ENCODE data around the gene GCKR. TPM values are rescaled to one million over a fixed set of nuclear protein-coding genes. Genes with fewer than 3 reads are reported as not detected.
"Not testable (repeated sequence)": the region's sequence is repeated elsewhere in the genome, so short reads cannot be mapped to it uniquely, and the experiment has no call there.

GCKR gene
- total RNA-seq, 2 donors from 2014 or later = 0.87 TPM; not detected in 1

DNA sequence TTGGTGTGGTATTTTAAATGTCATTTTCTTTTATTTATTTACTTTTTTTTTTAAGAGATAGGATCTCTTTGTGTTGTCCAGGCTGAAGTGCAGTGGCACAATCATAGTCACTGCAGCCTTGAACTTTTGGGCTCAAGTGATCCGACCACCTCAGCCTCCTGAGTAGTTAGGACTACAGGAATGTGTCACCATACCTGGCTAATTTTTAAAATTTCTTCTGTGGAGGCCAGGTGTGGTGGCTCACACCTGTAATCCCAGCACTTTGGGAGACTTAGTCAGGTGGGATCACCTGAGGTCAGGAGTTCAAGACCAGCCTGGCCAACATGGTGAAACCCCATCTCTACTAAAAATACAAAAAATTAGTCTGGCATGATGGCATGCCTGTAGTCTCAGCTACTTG is 52.7 kb downstream of the GCKR start:
- WGBS = 72% methylated on average over 1 of the region's 1 CpG
- H3K27ac ChIP-seq = no peak overlapping the region
- no peak overlapping the region for H3K4me3 ChIP-seq
- no peaks in the 10 kb centered on the region for H3K27me3 ChIP-seq (replicated peaks; ENCODE audit: insufficient read depth)
- intact Hi-C loops (cut with DNase I) = no loop called here
- no peaks in the 10 kb centered on the region for H3K4me1 ChIP-seq (replicated peaks)
- TF ChIP-seq POLR2AphosphoS5 (IDR thresholded peaks at IDR 0.05) (no peak), POLR2A (IDR thresholded peaks at IDR 0.05) (no peak)
- TF ChIP-seq, protein P1, sequence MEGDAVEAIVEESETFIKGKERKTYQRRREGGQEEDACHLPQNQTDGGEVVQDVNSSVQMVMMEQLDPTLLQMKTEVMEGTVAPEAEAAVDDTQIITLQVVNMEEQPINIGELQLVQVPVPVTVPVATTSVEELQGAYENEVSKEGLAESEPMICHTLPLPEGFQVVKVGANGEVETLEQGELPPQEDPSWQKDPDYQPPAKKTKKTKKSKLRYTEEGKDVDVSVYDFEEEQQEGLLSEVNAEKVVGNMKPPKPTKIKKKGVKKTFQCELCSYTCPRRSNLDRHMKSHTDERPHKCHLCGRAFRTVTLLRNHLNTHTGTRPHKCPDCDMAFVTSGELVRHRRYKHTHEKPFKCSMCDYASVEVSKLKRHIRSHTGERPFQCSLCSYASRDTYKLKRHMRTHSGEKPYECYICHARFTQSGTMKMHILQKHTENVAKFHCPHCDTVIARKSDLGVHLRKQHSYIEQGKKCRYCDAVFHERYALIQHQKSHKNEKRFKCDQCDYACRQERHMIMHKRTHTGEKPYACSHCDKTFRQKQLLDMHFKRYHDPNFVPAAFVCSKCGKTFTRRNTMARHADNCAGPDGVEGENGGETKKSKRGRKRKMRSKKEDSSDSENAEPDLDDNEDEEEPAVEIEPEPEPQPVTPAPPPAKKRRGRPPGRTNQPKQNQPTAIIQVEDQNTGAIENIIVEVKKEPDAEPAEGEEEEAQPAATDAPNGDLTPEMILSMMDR (IDR thresholded peaks at IDR 0.05) = no peak
- H3K9me3 ChIP-seq = no peaks in the 10 kb centered on the region
- H3K36me3 ChIP-seq = no peaks in the 10 kb centered on the region
- DNase-seq (ENCODE audit: low spot score) = no peak

DNA sequence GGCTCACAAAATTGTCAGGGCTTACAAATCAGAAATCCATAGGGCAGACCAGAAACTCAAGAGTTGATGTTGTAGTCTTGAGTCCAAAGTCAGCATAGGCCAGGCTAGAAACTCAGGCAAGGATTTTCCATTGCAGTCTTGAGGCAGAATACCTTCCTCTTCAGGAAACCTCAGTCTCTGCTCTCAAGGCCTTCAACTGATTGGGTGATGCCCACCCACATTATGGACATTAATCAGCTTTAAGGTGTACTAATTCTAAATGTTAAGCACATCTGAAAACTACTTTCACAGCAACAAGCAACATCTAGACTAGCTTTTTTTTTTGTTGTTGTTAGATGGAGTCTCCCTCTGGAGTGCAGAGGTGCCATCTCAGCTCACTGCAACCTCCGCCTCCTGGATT is 54.9 kb downstream of the GCKR start:
- Histone ChIP-seq H3K4me3 (no peak overlapping the region), H3K27me3 (replicated peaks; ENCODE audit: insufficient read depth) (no peaks in the 10 kb centered on the region), H3K4me1 (replicated peaks) (no peaks in the 10 kb centered on the region), H3K9me3 (no peaks in the 10 kb centered on the region), H3K36me3 (no peaks in the 10 kb centered on the region), H3K27ac (no peak overlapping the region)
- WGBS = 100% methylated on average over 1 of the region's 1 CpG
- DNase-seq (ENCODE audit: low spot score) = no peak
- TF ChIP-seq POLR2AphosphoS5 (IDR thresholded peaks at IDR 0.05) (no peak), POLR2A (IDR thresholded peaks at IDR 0.05) (no peak)
- TF ChIP-seq, protein P1 (IDR thresholded peaks at IDR 0.05) = no peak
- intact Hi-C loops (cut with DNase I) = no loop called here

DNA sequence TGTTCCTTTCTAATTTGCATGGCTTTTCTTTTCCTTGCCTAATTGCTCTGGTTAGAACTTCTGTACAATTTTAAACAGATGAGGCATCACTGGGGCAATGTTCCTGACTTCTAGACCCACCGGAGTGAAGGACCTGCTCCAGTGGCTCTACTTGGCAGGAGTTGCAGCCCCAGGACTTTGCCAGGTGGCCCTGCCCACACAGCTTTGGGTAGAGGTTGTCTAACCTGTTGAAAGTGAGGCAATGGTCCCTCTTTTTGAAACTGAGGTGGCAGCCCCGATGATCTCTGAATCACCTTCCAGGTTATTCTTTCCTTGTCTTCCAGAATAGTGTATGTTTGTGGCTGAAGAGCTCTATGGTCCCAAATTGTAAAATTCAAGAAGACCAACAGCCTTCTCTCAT is 56.3 kb downstream of the GCKR start:
- TF ChIP-seq POLR2A (IDR thresholded peaks at IDR 0.05) (no peak), POLR2AphosphoS5 (IDR thresholded peaks at IDR 0.05) (no peak)
- TF ChIP-seq, protein P1 (IDR thresholded peaks at IDR 0.05) = no peak
- WGBS = 79% methylated on average over 2 of the region's 2 CpGs
- no peak for DNase-seq (ENCODE audit: low spot score)
- H3K9me3 ChIP-seq = no peaks in the 10 kb centered on the region
- H3K4me1 ChIP-seq (replicated peaks) = no peaks in the 10 kb centered on the region
- no peak overlapping the region for H3K4me3 ChIP-seq
- H3K27me3 ChIP-seq (replicated peaks; ENCODE audit: insufficient read depth) = no peaks in the 10 kb centered on the region
- no peak overlapping the region for H3K27ac ChIP-seq
- no peaks in the 10 kb centered on the region for H3K36me3 ChIP-seq
- intact Hi-C loops (cut with DNase I) = no loop called here

GRCh38 chr2:27554451-27554850 is 57.8 kb downstream of the GCKR start:
- H3K9me3 ChIP-seq; H3K4me1 ChIP-seq (replicated peaks); H3K27me3 ChIP-seq (replicated peaks; ENCODE audit: insufficient read depth); intact Hi-C loops (cut with DNase I); H3K27ac ChIP-seq; H3K4me3 ChIP-seq; DNase-seq (ENCODE audit: low spot score); H3K36me3 ChIP-seq: not testable (repeated sequence)
- 72% methylated on average over 3 of the region's 3 CpGs for WGBS

- DNase-seq (ENCODE audit: low spot score) = no peak
- Histone ChIP-seq H3K9me3 (no peaks in the 10 kb centered on the region), H3K4me1 (replicated peaks) (no peaks in the 10 kb centered on the region), H3K27me3 (replicated peaks; ENCODE audit: insufficient read depth) (no peaks in the 10 kb centered on the region), H3K27ac (no peak overlapping the region), H3K4me3 (no peak overlapping the region), H3K36me3 (no peaks in the 10 kb centered on the region)
- TF ChIP-seq, protein P1 (IDR thresholded peaks at IDR 0.05) = no peak
- no peak for TF ChIP-seq POLR2AphosphoS5 (IDR thresholded peaks at IDR 0.05)
- TF ChIP-seq POLR2A (IDR thresholded peaks at IDR 0.05) = no peak
- intact Hi-C loops (cut with DNase I) = no loop called here
- WGBS = 84% methylated on average over 2 of the region's 2 CpGs
Measured at GRCh38 chr2:27559228-27559627, 62.6 kb downstream of the GCKR start.
